RWPE2 (cell line): ENCODE data around the gene RRM2.
A peak's percentile ranks its signal among the peaks of the same experiment; 100 is the strongest.

ENCODE experiments used
- ATAC-seq: fragments of 200-7000 bp; cut with Tn5 transposase; 3 replicates; pipeline ENCODE4 v1.9.1; 2021; ENCODE audit warnings: low read depth
- DNase-seq: peaks from one replicate; pipeline ENCODE4 v3.0.0-alpha.2; 2020; ENCODE audit warnings: low spot score
- H3K27ac ChIP-seq: fragments of 450-650 bp; 2 replicates; pipeline ENCODE4 v1.5.1; 2017; ENCODE audit warnings: mild to moderate bottlenecking; ENCODE audit not compliant: poor library complexity, severe bottlenecking
- H3K27me3 ChIP-seq: fragments of 250-450 bp; sonication (Bioruptor Pico); 2 replicates; pipeline ENCODE4 v1.5.1; 2021; ENCODE audit warnings: mild to moderate bottlenecking, moderate library complexity; ENCODE audit not compliant: insufficient read depth, poor library complexity, severe bottlenecking
- H3K36me3 ChIP-seq: fragments of 250-450 bp; sonication (Bioruptor Pico); 2 replicates; pipeline ENCODE4 v1.5.1; 2020; ENCODE audit warnings: low read depth, mild to moderate bottlenecking, moderate library complexity
- H3K4me1 ChIP-seq: fragments of 250-450 bp; sonication (Bioruptor Pico); 2 replicates; pipeline ENCODE4 v1.5.1; 2021; ENCODE audit warnings: mild to moderate bottlenecking, moderate library complexity; ENCODE audit not compliant: insufficient read depth, poor library complexity, severe bottlenecking
- H3K4me3 ChIP-seq: fragments of 250-450 bp; sonication (Bioruptor Pico); 2 replicates; pipeline ENCODE4 v1.5.1; 2021; ENCODE audit warnings: mild to moderate bottlenecking, moderate library complexity; ENCODE audit not compliant: severe bottlenecking
- H3K9me3 ChIP-seq: fragments of 250-450 bp; sonication (Bioruptor Pico); 2 replicates; pipeline ENCODE4 v1.5.1; 2021; ENCODE audit warnings: mild to moderate bottlenecking, moderate library complexity; ENCODE audit not compliant: severe bottlenecking
- TF ChIP-seq, protein P1 (sequence below): fragments of 450-650 bp; IDR thresholded peaks from one replicate; pipeline ENCODE4 v1.5.1; 2017; ENCODE audit warnings: mild to moderate bottlenecking, moderate library complexity; ENCODE audit not compliant: poor library complexity, severe bottlenecking

The RRM2 gene

GRCh38 chr2:10079870-10080535 is 42.5 kb upstream of the RRM2 start, which contains the start of gene CYS1:
Gene CYS1, minus strand, starts transcription at chr2:10080411. Its CDS starts 188 bp downstream, at chr2:10080223.
- no peaks in the 10 kb centered on the region for H3K4me1 ChIP-seq
- H3K4me3 ChIP-seq, result peak within 1 kb of the TSS; percentile 54
- DNase-seq (no peak), ATAC-seq (0 out of 3 replicates have a peak, but pooled peaks have one; percentile 22)
- peaks cover 52% of the 10 kb centered on the region for H3K27me3 ChIP-seq
- TF ChIP-seq, protein P1, sequence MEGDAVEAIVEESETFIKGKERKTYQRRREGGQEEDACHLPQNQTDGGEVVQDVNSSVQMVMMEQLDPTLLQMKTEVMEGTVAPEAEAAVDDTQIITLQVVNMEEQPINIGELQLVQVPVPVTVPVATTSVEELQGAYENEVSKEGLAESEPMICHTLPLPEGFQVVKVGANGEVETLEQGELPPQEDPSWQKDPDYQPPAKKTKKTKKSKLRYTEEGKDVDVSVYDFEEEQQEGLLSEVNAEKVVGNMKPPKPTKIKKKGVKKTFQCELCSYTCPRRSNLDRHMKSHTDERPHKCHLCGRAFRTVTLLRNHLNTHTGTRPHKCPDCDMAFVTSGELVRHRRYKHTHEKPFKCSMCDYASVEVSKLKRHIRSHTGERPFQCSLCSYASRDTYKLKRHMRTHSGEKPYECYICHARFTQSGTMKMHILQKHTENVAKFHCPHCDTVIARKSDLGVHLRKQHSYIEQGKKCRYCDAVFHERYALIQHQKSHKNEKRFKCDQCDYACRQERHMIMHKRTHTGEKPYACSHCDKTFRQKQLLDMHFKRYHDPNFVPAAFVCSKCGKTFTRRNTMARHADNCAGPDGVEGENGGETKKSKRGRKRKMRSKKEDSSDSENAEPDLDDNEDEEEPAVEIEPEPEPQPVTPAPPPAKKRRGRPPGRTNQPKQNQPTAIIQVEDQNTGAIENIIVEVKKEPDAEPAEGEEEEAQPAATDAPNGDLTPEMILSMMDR, result peak; percentile 53
- no peak within 1 kb of the TSS for H3K27ac ChIP-seq
- H3K36me3 ChIP-seq, result no peaks in the 10 kb centered on the region
- no peaks in the 10 kb centered on the region for H3K9me3 ChIP-seq

GRCh38 chr2:10080536-10081304 is 41.8 kb upstream of the RRM2 start:
- no peak overlapping the region for H3K27ac ChIP-seq
- peaks cover 58% of the 10 kb centered on the region for H3K27me3 ChIP-seq
- ATAC-seq (no peak), DNase-seq (no peak)
- H3K4me1 ChIP-seq, result no peaks in the 10 kb centered on the region
- TF ChIP-seq, protein P1, result no peak
- peak overlapping the region; percentile 54 for H3K4me3 ChIP-seq
- no peaks in the 10 kb centered on the region for H3K36me3 ChIP-seq
- H3K9me3 ChIP-seq, result no peaks in the 10 kb centered on the region

DNA sequence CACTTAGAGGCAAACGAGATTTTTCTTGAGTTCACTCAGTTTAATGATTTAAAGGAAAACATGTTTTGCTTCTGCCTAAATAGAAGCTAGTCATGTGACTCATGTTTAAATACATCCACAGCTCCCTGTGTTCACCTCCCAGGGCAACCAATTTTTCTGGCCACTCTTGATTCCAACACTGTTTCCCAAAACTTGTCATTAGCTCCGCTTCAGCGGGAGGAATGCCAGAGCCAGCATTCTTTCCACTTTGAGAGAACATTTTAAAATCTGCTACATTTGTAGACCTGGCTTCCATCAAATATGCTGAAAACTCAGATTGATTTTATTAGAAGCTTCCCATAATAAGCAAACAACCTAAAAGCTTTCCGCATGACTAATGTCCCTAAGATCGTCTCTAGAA is 39.5 kb upstream of the RRM2 start:
- no peak for ATAC-seq
- Histone ChIP-seq H3K4me3 (no peak overlapping the region), H3K9me3 (no peaks in the 10 kb centered on the region), H3K27me3 (peaks cover 58% of the 10 kb centered on the region), H3K4me1 (no peaks in the 10 kb centered on the region), H3K27ac (no peak overlapping the region), H3K36me3 (no peaks in the 10 kb centered on the region)
- DNase-seq, result no peak
- TF ChIP-seq, protein P1, result no peak

DNA sequence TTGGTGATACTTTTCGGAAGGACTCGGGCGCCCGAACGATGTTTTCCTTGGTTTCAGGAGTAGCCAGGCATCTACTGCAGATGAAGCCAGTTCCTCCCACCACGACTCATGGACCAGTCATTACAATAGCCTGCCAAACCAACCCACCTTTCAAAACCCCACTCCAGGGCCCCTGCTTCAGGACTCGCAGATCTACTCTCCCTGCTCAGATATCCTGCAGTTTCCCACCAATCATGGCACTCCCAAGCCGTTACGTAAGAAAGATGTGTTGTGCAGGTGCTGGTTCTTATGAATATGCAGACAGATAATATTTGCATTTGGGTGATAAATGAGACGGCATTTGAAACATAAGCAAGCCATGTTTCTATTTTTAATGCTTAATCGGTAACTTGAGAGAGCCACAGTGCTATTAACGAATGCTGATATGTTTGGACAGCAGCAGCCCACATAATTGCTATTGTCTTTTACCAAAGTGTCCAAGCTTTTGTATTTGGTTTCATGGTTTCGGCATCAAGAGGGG is 38.8 kb upstream of the RRM2 start:
- no peak for ATAC-seq
- H3K27me3 ChIP-seq, result peaks cover 51% of the 10 kb centered on the region
- no peaks in the 10 kb centered on the region for H3K4me1 ChIP-seq
- TF ChIP-seq, protein P1, result no peak
- H3K4me3 ChIP-seq, result no peak overlapping the region
- no peak overlapping the region for H3K27ac ChIP-seq
- no peaks in the 10 kb centered on the region for H3K9me3 ChIP-seq
- H3K36me3 ChIP-seq, result no peaks in the 10 kb centered on the region
- no peak for DNase-seq
